Cardiac muscle cell (in vitro differentiated cells and primary cell): Measurements from ENCODE around the gene KIAA1614. TPM values are rescaled to one million over a fixed set of nuclear protein-coding genes. Genes with fewer than 3 reads are reported as not detected.
A peak's percentile ranks its signal among the peaks of the same experiment; 100 is the strongest.

Source experiments
- DNase-seq, 2 donors: peaks; one replicate each; pipeline versions ENCODE4 v3.0.0 to v3.0.0-alpha.2; 2010 to 2017; ENCODE audit warnings: low read depth in 1 of 2, low spot score in 1 of 2
- H3K27ac ChIP-seq: fragments of 200-600 bp; sonication (generic); 2 replicates; pipeline ENCODE4 v1.5.1; 2016
- H3K27me3 ChIP-seq: fragments of 200-600 bp; sonication (generic); 2 replicates; pipeline ENCODE4 v1.6.0; 2016; ENCODE audit warnings: control low read depth
- H3K36me3 ChIP-seq: fragments of 200-600 bp; sonication (generic); 2 replicates; pipeline ENCODE4 v1.5.1; 2016; ENCODE audit warnings: control low read depth
- H3K4me1 ChIP-seq: fragments of 200-600 bp; sonication (generic); 2 replicates; pipeline ENCODE4 v1.8.1; 2017; ENCODE audit warnings: low read depth, mild to moderate bottlenecking, mixed run types
- H3K4me3 ChIP-seq: fragments of 200-600 bp; sonication (generic); 2 replicates; pipeline ENCODE4 v1.5.1; 2016; ENCODE audit warnings: mild to moderate bottlenecking
- H3K9me3 ChIP-seq: fragments of 200-600 bp; sonication (generic); 2 replicates; pipeline ENCODE4 v1.5.1; 2017; ENCODE audit warnings: low read depth, mild to moderate bottlenecking, control low read depth
- polyA plus RNA-seq: library from polyadenylated mRNA; unstranded; fragments of >200 nt; fragmentation: Nextera tagmentation; extraction: Ambion mirVana; gene quantifications from 2 replicates; pipeline ENCODE4 v1.2.1, GENCODE V29; 2016
- total RNA-seq: library from RNA; depleted of rRNA; stranded (reverse); fragments of >200 nt; gene quantifications from 2 replicates; pipeline ENCODE4 v1.2.3, GENCODE V29; 2016
- TF ChIP-seq, protein P1 (sequence below): IDR thresholded peaks from 2 replicates; pipeline ENCODE4 v1.5.1; 2012; ENCODE audit warnings: low read depth, mild to moderate bottlenecking, low read length

Gene KIAA1614
- total and polyA plus RNA-seq, 2 experiments from 2014 or later, result 1.3 to 2.2 TPM

- Histone ChIP-seq H3K4me1 (peaks cover 17% of the 10 kb centered on the region), H3K4me3 (no peak overlapping the region), H3K27ac (no peak overlapping the region), H3K27me3 (no peaks in the 10 kb centered on the region), H3K9me3 (no peaks in the 10 kb centered on the region), H3K36me3 (no peaks in the 10 kb centered on the region)
- no peak for DNase-seq
- TF ChIP-seq, protein P1, sequence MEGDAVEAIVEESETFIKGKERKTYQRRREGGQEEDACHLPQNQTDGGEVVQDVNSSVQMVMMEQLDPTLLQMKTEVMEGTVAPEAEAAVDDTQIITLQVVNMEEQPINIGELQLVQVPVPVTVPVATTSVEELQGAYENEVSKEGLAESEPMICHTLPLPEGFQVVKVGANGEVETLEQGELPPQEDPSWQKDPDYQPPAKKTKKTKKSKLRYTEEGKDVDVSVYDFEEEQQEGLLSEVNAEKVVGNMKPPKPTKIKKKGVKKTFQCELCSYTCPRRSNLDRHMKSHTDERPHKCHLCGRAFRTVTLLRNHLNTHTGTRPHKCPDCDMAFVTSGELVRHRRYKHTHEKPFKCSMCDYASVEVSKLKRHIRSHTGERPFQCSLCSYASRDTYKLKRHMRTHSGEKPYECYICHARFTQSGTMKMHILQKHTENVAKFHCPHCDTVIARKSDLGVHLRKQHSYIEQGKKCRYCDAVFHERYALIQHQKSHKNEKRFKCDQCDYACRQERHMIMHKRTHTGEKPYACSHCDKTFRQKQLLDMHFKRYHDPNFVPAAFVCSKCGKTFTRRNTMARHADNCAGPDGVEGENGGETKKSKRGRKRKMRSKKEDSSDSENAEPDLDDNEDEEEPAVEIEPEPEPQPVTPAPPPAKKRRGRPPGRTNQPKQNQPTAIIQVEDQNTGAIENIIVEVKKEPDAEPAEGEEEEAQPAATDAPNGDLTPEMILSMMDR, result no peak
Measured at GRCh38 chr1:180920193-180920592, 7.5 kb downstream of the KIAA1614 start.

DNA sequence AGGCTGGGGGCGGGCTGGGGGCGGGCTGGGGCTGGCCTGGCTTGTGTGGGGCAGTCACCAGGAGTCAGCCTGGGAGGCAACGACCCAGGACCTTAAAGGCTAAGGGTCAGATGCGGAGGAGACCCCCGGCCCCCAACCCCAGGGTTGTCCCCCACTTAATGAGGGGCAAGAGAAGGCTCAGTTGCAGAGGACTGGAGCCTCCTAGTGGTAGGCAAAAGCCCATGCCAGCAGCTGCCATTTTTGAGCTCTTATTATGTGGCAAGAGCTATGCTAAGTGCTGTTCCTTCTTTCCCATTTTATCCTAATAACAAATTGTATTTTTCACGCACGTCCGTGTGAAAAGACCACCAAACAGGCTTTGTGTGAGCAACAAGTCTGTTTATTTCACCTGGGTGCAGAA is 8.0 kb downstream of the KIAA1614 start:
- Histone ChIP-seq H3K9me3 (no peaks in the 10 kb centered on the region), H3K36me3 (no peaks in the 10 kb centered on the region), H3K4me3 (no peak overlapping the region), H3K4me1 (peaks cover 22% of the 10 kb centered on the region), H3K27ac (no peak overlapping the region), H3K27me3 (no peaks in the 10 kb centered on the region)
- TF ChIP-seq, protein P1, result peak; percentile 38
- no peak for DNase-seq

DNA sequence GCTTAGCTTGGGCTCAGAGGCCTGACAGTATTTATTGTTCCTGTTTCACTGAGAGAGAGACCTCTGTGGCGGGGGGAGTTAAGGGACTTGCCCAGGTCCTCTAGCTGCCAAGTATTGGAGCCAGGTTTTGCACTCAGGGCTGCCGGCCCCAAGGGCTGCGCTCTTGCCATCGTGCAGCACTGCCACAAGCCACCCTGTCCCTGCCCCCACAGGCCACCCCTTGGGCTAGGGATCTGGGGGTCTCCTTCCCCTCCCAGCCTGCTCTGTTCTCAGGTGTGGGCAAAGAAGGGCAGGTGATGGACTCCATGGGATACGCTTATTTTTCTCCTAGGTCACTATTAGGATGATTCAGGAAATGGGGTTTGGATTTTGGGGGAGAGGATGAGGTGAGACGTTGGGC is 8.7 kb downstream of the KIAA1614 start:
- Histone ChIP-seq H3K27me3 (no peaks in the 10 kb centered on the region), H3K4me1 (peaks cover 29% of the 10 kb centered on the region), H3K4me3 (no peak overlapping the region), H3K27ac (no peak overlapping the region), H3K36me3 (no peaks in the 10 kb centered on the region), H3K9me3 (no peaks in the 10 kb centered on the region)
- no peak for DNase-seq
- TF ChIP-seq, protein P1, result no peak

DNA sequence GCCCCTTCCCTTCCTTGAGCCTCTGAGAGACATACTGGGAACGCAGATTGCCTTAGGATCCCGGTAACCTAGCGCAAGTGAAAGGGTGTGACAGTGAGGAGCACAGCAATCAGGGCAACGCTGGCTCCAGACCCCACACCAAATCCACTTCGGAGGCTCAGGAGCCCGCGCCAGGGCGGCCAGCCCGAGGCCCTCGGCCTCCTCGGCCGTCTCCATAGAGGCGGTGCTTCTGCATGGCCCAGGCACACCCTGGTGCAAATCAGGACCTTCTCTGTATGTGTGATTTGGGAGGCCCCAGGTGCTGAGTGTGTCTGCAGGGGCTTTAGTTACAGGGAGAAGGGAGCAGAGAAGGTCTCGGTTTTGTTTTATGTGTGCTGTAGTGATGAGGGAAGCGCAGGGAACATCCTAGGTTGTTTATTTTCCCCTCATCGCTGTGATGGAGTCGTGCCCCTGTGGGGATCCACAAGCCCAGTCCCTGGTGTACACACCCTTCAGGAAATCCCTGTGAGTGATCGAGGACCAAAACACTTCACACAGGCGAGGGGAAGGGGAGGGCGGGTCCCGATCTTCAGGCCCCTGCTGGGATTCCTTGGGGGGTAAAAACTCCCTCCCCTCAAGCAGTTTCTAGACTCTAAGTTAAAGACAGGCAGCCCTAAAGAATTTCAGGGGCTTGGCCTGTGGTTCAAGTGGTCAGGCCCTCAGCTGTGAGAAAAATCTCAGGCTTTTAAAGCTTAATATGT is 9.4 kb downstream of the KIAA1614 start:
- TF ChIP-seq, protein P1, result no peak
- H3K9me3 ChIP-seq, result no peaks in the 10 kb centered on the region
- no peak overlapping the region for H3K4me3 ChIP-seq
- no peaks in the 10 kb centered on the region for H3K27me3 ChIP-seq
- no peaks in the 10 kb centered on the region for H3K36me3 ChIP-seq
- H3K4me1 ChIP-seq, result peaks cover 36% of the 10 kb centered on the region
- no peak overlapping the region for H3K27ac ChIP-seq
- DNase-seq, result no peak

- Histone ChIP-seq H3K36me3 (no peaks in the 10 kb centered on the region), H3K27ac (no peak overlapping the region), H3K4me1 (peaks cover 42% of the 10 kb centered on the region), H3K9me3 (no peaks in the 10 kb centered on the region), H3K4me3 (no peak overlapping the region), H3K27me3 (no peaks in the 10 kb centered on the region)
- TF ChIP-seq, protein P1, result no peak
- DNase-seq, result no peak
Measured at GRCh38 chr1:180922631-180923015, 9.9 kb downstream of the KIAA1614 start.
